ENCODE measurements around the gene GRIK4.

DNA sequence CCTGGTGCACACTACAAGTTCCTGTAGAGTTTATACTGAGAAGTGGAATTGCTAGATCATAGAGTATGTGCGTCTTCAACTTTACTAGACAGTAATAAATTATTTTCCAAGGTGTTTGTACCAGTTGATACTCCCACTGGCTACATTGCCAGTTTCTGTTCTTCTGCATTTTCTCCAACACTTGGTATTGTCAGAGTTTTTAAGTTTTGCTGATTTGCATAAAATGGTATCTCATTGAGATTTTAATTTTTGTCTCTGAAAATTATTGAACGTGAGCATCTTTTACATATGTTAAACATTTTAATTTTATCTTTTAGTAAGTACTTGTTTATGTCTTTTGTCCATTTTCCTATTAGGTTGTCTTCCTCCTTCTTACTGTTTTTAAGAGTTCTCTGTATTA lies 519.6 kb downstream of the GRIK4 start:
- TF ChIP-seq CTCF (IDR thresholded peaks at IDR 0.05), result no peak
- no peak for TF ChIP-seq POLR2A (IDR thresholded peaks at IDR 0.05)
